Activated CD8-positive, alpha-beta memory T cell treated with anti-CD3 and anti-CD28 coated beads for 36 hours (primary cell): ENCODE measurements around the gene HPN. TPM values are rescaled to one million over a fixed set of nuclear protein-coding genes. Genes with fewer than 3 reads are reported as not detected.
"Not testable (repeated sequence)": the region's sequence is repeated elsewhere in the genome, so short reads cannot be mapped to it uniquely, and the experiment has no call there.

Experiments used
- CTCF ChIA-PET: fragments of 350-600 bp; sonication (Branson Sonifier 250); formaldehyde crosslinking; loops from one replicate; lab custom pipeline; 2021; ENCODE audit warnings: antibody characterized with exemption; lab: Charles Lee
- POLR2A ChIA-PET: fragments of 350-600 bp; sonication (Branson Sonifier 250); formaldehyde crosslinking; loops from one replicate; lab custom pipeline; 2021; ENCODE audit warnings: antibody characterized with exemption; lab: Charles Lee
- total RNA-seq, 2 experiments: library from RNA; stranded (reverse); gene quantifications; one replicate each; pipeline ENCODE4 v1.2.3, GENCODE V29; 2021

HPN gene
- total RNA-seq, 2 experiments from 2014 or later: not detected

DNA sequence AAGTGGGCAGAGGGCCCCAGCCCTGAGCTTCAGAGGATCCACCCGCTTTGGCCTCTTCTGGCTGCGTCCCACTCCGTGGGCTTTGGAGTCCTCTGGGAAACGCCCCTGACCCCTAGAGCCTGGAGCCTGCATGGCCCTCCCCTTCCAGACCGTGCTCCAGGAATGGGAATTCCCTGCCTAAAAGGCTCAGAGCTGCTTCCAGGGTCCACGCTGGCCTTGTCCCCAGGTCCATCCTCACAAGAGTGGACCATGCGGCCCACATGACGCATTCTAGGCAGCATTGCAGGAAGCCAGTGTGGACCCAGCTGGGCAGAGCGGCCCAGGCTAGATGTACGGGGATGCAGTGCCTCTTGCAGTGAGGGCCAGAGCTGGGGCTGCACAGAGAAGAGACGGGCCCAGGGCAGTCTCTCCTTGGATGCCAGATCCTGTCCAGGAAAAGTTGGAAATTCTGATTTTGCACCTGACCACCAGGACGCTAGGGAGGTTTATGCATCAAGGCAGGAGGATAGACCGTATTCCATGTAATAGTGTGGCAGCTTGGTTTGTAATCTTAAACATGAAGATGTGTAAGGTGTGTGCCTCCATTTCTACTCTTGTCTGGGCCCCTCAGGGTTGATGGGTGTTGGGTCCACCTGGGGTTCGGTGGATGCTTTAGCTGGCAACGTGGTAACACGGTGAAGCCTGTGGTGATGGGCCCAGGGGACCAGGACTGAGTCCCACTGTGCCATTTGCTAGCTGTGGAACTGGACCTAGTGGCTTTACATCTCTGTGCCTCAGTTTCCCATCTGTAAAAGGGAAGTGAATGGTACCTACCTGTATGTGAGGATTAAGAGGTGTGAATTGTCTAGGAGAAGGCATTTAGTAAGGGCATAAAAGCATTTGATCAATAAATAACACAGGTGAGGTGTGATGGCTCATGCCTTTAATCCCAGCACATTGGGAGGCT lies 59.3 kb downstream of the HPN start:
- ChIA-PET POLR2A (no interaction called here), CTCF (interaction anchor here (0.5 to 1.3 kb wide), 2 partner anchors 10 to 127 kb away, joined by 3 read pairs; no protein-coding TSS in a partner anchor)

- POLR2A ChIA-PET, CTCF ChIA-PET: not testable (repeated sequence)
These were observed 60.4 kb downstream of the HPN start for GRCh38 chr19:35101949-35102348.

GRCh38 chr19:35103614-35104013 lies 62.1 kb downstream of the HPN start:
- POLR2A ChIA-PET: not testable (repeated sequence)
- CTCF ChIA-PET: interaction anchor here (0.6 kb wide), 1 partner anchor 490 kb away, joined by 4 read pairs; no protein-coding TSS in a partner anchor

DNA sequence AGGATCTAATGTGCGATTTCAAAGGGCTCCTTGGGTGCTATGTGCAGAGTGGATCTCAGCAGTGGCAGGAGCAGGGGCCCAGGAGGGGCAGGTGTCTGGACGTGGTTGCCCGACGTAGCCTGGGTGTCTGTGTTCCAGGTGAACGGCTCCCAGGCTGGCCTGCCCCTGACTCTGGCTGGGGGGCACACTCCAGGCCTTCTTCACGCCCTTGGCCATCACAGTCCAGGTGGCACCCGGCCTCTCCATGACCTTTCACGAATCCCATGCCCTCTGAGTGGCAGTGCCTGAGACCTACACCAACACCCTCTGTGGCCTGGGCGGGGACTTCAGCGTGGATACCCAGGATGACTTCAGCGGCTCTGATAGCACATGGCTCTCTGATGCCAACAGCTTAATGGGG lies 62.8 kb downstream of the HPN start:
- POLR2A ChIA-PET: no interaction called here
- CTCF ChIA-PET: interaction anchor here (0.6 kb wide), 1 partner anchor 489 kb away, joined by 4 read pairs; no protein-coding TSS in a partner anchor

DNA sequence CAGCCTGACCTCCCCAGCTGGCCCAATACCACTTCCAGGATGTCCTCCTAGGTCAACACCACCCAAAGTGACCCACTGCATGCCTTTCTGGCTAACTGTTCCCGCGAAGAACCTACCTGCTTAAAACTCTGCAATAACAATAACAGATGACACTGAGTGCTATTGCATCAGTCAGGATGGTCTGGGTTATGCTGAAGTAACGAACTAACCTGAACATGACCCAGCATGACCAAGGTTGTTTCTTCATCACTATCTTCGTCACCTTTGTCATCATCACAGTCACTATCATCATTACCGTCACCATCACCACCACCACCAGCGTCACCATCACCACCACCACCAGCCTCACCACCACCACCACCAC lies 63.5 kb downstream of the HPN start:
- POLR2A ChIA-PET: no interaction called here

DNA sequence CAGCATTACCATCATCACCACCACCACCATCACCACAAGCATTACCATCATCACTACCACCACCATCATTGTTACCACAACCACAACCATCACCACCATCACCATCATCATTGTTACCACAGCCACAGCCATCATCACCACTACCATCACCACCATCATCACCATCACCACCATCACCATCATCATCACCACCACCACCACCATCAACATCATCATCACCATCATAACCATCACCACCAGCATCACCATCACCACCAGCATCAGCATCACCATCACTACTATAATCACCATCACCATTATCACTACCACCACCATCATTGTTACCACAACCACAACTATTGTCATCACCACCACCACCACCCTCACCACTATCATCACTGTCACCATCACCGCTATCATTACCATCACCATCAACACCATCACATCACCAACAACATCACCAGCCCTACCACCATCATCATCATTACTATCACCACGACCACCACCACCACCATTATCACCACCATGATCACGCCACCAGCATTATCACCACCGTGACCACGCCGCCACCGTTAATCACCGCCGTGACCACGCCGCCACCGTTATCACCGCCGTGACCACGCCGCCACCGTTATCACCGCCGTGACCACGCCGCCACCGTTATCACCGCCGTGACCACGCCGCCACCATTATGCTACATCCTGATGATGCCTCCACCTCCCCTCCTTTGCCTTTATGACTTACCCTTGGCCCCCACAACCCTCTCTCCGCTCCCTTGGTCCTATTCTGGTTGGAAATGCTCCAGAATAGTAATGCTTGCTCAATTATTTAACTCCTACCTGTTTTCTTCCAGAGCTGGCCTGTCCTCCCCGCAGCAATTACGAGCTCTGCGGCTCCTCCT lies 64.1 kb downstream of the HPN start:
- POLR2A ChIA-PET: no interaction called here

More for the DNA sequence above, 63.5 kb downstream of the HPN start:
- CTCF ChIA-PET: no interaction called here

GRCh38 chr19:35106291-35106583 lies 64.7 kb downstream of the HPN start:
- CTCF ChIA-PET: no interaction called here
- POLR2A ChIA-PET: no interaction called here

More for the DNA sequence above, 64.1 kb downstream of the HPN start:
- CTCF ChIA-PET: no interaction called here

DNA sequence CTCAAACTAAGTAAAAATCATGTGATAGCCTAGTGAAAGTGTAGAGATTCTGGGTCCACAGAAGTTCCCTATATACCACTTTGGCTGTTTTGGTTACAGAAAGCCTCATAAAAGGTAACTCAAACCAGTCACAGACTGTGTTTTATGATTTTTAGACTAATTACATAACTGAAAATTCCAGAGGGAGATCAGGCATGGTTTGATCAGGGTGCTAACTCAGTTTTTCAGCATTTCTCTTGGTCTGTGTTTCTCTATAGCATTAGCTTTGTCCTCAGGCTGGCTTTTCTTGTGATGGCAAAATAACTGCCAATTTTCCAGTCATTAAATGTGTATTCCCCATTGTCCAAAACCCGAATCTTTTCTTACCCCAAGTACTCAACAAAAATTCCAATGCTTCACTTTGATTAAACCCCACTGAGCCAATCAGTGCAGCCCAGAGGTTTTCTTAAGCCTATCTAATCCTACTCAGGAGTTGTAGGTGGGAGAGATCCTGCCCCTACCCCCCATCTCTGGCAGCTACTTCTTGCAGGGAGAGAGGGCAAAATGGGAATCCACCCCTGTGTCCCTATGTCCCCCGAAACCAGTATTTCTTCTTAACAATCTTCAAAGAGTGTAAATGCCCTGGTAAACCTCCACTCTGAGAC lies 65.5 kb downstream of the HPN start:
- POLR2A ChIA-PET: no interaction called here

GRCh38 chr19:35107545-35107944 lies 66.0 kb downstream of the HPN start:
- CTCF ChIA-PET: no interaction called here
- POLR2A ChIA-PET: no interaction called here

More for the DNA sequence above, 65.5 kb downstream of the HPN start:
- CTCF ChIA-PET: no interaction called here

DNA sequence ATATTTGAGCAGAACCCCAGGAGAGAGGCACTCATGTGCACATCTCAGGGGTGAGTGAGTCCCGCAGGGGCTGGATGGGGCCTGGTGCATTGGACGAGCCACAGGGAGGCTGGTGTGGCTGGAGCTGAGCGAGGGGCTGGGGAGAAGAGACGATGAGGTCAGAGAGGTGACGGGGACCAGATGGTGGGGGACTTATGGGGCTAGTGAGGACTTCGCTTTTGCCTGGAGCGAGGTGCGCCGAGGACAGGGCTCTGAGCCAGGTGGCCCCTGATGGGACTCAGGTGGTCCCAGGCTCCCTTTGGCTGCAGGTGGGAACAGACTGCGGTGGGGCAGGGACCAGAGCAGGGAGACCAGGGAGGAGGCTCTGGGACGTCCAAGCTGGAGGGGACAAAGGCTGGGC lies 67.2 kb downstream of the HPN start:
- ChIA-PET CTCF (no interaction called here), POLR2A (no interaction called here)

DNA sequence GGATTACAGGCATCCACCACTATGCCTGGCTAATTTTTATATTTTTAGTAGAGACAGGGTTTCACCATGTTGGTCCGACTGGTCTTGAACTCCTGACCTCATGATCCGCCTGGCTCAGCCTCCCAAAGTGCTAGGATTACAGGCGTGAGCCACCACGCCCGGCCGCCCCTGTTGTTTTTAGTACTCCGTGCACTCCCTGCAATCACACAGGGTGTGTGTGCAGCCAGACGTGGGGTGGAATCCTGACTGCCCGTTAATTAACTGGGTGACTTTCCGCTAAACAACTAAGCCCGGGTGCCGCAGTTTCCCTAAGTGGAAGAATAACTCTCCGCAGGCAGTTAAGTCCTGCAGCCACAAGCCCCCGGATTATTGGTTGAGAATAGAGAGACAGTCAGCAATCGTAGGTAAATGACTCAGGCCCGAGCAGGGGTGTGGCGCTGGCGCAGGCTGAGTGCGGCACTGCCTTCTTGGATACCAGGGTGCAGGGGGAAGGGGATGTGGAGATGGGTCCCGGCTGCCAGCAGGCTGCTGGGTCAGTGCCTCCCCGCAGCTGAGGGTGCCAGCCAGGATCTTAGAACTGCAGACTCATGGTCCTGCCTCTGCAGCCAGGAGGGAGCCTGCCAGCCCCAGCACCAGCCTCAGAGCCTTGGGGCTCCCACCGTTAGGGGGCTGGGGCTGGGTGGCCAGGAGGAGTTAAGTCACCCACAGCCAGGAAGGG lies 68.0 kb downstream of the HPN start:
- POLR2A ChIA-PET: no interaction called here

DNA sequence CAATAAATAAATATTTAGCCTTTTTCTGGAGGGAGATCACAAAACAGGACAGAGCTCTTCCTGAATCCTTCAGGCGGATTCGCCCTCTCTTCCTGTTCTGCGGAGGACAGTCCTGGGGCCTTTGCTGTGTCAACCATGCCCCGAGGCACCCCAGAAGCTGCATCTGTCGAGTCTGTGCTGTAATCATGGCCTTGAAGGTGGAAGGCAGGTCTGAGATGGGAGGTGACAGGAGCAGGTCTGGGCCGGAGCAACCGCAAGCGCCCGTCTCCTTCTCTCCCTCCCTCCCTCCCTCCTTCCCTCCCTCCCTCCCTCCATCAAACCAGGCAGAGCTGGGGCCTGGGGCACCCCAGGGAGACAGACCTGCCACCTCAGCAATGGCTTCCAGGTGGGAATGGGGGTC lies 69.5 kb downstream of the HPN start:
- CTCF ChIA-PET: interaction anchor here (1.0 to 1.4 kb wide), 3 partner anchors 25 to 44 kb away, joined by 3 to 4 read pairs (median 3); no protein-coding TSS in a partner anchor
- POLR2A ChIA-PET: no interaction called here

More for the DNA sequence above, 68.0 kb downstream of the HPN start:
- CTCF ChIA-PET: no interaction called here

DNA sequence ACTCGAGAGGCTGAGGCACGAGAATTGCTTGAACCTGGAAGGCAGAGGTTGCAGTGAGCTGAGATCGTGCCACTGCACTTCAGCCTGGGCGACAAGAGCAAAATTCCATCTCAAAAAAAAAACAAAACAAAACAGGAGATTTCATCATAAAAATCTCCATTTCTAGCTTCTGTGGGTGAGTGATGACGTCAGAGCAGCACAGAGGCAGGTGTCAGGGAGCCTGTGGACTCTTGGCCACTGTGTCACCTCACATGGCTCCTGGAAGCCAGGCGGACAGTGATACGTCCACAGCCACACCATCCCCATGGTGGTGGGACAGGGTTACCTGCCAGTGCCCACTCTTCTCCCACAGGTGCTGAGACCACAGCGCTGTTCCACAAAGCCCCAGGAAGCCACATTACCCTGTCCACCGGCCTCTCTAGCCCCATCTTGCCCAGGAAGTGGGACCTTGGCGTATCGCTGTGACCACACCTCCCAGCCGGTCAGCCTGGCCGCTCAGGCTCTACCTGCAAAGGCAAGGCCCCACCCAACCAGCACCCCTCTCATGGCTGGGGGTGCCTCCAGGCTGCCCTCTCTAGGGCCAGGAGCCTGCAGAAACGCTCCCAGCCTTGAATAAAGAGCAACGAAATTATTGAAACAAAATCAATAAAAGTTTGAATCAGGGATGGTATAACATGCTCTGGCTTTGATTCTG lies 71.6 kb downstream of the HPN start:
- POLR2A ChIA-PET: no interaction called here
- CTCF ChIA-PET: no interaction called here

GRCh38 chr19:35114353-35115176 lies 73.0 kb downstream of the HPN start:
- ChIA-PET CTCF (interaction anchor here (0.5 to 1.7 kb wide), 10 partner anchors 10 to 487 kb away, joined by 3 to 8 read pairs (median 5); partner anchors contain the start of gene FXYD7), POLR2A (no interaction called here)

DNA sequence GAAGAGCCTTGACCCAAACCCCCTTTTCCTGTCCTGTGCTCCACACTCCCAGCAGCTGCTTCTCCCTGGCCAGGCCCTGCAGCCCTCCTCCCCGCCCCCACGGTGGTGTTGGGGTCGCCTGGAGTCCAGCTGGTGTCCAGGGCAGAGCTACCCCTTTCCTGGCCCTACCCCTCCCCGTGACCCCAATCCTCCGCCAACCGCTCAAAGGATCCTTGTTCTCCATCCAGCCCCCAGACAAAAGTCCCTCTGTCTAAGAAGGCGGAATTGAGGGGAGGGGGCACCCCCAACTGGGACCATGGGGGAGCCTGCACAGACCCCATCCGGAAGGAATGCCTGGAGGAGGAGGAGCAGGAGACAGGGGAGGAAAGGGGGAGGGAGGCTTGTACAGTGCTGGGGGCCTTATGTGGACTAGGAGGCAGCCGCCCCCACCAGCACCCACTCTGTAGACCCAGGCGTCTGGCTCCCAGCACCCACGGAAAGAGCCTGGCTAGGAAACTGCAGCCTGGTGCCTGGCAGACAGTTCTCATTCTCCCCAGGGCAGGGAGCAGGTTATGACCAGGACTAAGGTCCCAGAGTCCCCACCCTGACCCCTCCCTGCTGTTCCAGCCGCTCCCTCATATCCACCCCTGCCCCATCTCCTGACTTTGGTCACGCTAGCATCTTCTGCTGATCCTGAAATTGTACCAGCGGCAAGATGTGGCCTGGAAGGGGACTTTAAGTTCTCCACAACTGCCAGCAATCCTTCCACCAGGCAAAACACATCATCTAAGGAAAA lies 73.8 kb downstream of the HPN start, which contains the start of gene FXYD3:
Gene FXYD3 (plus strand): TSS at position 647 of the 775 bp plus-strand sequence. CDS start 3,554 bp downstream, outside the sequence.
- CTCF ChIA-PET: interaction anchor here (0.5 to 1.7 kb wide), 11 partner anchors 9 to 487 kb away, joined by 3 to 8 read pairs (median 5); partner anchors contain the start of gene FXYD7

More for the DNA sequence above, 73.8 kb downstream of the HPN start, which contains the start of gene FXYD3:
- POLR2A ChIA-PET: no interaction called here
